HL-60/S4 (cell line): Measurements from ENCODE around the gene RSPH6A.
"Not testable (repeated sequence)": the region's sequence is repeated elsewhere in the genome, so short reads cannot be mapped to it uniquely, and the experiment has no call there.

Experiments
- in situ Hi-C: fragments of 300-500 bp; cut with MboI; formaldehyde crosslinking; loops from 2 replicates; pipeline ENCODE4 v1.14.3; 2022; ENCODE audit warnings: low sequenced_read_pairs

The RSPH6A gene

DNA sequence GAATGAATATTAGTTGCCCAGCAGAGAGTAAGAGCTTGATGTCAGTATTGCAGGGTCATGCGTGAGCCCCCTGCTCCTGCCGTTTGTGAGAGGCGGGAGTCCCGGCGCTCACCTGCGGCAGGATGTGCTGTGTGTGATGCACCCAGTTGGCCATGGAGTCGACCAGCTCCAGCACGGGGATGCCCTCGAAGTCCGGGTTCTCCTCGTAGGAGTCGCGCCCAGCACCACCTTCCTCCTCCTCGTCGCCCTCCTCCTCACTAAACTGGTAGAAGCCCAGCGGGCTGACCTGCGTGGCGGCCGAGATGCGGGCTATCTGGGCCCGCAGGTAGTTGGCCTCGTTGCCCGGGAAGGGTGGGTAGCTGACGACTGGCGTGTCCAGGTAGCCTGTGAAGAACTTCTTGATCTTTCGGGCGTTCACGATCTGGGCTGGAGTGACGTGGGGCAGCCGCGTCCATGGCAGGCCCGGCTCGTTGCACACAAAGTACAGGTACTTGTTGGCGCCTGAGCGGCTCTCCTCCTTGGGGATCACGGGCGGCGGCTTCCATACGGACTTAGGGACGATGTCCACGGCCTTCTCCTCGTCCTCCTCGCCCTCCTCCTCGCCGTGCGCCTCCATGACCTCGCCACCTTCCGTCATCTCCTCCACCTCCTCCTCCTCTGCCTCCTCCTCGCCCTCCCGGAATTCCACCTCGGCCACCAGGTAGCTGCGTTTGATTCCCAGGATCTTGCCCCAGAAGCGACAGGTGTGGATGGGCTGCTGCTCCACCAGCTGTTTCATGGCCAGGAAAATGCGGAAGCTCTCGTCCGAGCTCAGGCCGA is 10.8 kb downstream of the RSPH6A start:
- in situ Hi-C loops: no loop called here

DNA sequence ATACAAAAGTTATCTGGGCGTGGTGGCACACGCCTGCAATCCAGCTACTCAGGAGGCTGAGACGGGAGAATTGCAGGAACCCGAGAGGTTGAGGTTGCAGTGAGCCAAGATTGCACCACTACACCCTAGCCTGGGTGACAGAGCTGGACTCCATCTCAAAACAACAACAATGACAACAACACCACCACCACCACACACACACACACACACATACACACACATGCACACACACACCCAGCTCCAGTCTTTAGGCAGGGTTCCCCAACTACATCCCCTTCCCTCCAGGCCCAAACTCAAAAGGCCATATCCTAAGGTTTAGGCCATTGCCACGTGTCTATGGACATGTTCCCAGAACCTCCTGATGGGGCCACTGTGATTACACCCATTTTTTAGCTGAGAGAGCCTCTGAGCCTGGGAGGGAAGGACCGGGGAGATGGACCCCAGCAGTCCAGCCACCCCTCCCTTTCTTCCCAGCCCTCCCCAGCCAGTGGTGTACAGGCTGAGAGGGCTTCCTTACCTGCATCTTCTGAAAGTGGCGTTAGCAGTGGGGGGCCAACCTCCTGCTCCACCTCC is 13.4 kb downstream of the RSPH6A start:
- in situ Hi-C loops: no loop called here

DNA sequence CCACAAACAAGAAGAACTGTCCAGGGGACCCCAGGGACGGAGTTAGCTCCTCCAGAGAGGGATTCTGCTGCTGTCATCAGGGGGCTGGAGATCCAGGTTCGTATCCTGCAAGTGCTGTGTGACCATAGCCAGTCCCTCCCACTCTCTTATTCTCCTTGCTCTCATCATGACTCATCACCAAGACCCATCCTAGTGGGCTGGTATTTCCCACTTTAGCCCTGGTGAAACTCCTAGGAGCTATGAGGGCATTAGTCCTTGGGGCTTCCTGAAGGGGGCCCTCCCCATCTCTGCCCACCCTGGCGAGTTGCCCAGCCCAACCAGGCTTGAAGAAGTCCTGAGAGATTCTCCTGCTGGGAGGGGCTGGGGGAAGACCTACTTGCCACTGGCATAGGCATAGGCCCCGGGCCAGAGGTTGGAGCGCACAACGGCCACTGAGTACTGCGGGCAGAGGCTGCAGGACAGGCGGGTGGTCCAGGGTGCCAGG is 15.0 kb downstream of the RSPH6A start:
- in situ Hi-C loops: no loop called here

DNA sequence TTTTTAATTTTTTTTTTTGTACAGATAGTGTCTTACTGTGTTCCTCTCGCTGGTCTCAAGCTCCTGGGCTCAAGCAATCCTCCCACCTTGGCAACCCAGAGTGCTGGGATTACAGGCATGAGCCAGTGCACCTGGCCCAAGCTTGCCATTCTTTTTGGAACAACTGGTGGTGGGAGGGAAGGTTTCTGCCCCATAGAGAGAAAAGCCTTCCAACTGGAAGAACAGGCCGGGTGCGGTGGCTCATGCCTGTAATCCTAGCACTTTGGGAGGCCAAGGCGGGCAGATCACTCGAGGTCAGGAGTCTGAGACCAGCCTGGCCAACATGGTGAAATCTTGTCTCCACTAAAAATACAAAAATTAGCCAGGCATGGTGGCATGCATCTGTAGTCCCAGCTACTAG is 15.6 kb downstream of the RSPH6A start:
- in situ Hi-C loops: not testable (repeated sequence)

DNA sequence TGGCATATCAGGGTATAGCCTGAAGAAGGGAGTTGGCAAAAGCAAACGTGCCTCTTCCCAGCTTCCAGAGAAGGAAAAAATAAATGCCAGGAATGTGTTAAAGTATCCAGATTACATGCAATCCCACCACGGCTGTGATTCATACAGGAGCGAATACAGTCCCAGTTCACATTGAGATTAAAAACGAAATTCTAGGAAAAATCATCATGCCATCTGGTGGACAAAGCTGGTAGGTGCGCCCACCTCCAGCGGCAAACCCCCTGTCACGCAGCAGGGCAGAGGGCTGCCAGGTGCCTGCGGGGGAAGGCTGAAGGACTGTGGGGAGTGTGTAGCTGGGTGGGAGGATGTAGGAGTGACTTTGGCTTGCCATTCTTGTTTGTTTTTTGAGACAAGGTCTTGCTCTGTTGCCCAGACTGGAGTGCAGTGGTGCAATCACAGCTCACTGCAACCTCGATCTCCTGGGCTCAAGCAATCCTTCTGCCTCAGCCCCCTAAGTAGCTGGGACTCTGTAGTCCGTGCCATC is 16.1 kb downstream of the RSPH6A start:
- in situ Hi-C loops: no loop called here

- in situ Hi-C loops: no loop called here
Observed at GRCh38 chr19:45794627-45795026, 20.5 kb downstream of the RSPH6A start.

DNA sequence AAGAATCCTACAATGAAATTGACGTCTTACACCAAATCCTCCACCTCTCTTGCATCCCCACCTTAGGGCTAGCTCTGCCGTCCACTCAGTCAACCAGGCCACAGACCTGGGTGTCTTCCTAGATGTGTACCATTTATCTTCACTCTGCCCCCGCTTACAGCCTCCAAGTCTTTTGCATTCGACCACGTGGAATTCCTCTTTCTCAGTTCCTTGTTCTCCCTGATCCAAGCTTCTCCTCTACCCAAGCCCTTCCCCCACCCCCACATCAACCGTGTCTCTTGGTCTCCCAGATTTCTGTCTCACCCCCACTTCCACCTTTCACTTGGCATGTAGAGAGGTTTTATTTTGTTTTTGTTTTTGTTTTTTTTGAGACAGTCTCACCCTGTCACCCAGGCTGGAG is 21.2 kb downstream of the RSPH6A start:
- in situ Hi-C loops: no loop called here

GRCh38 chr19:45793178-45793564 is 21.9 kb downstream of the RSPH6A start:
- in situ Hi-C loops: no loop called here

- in situ Hi-C loops: no loop called here
Observed at GRCh38 chr19:45792470-45793177, 22.5 kb downstream of the RSPH6A start, which contains the start of gene DMWD. Gene DMWD, minus strand, starts transcription at chr19:45792845. Its CDS starts 89 bp downstream, at chr19:45792756.

GRCh38 chr19:45791744-45792469 is 23.2 kb downstream of the RSPH6A start:
- in situ Hi-C loops: no loop called here

GRCh38 chr19:45790942-45791341 is 24.2 kb downstream of the RSPH6A start:
- in situ Hi-C loops: no loop called here

DNA sequence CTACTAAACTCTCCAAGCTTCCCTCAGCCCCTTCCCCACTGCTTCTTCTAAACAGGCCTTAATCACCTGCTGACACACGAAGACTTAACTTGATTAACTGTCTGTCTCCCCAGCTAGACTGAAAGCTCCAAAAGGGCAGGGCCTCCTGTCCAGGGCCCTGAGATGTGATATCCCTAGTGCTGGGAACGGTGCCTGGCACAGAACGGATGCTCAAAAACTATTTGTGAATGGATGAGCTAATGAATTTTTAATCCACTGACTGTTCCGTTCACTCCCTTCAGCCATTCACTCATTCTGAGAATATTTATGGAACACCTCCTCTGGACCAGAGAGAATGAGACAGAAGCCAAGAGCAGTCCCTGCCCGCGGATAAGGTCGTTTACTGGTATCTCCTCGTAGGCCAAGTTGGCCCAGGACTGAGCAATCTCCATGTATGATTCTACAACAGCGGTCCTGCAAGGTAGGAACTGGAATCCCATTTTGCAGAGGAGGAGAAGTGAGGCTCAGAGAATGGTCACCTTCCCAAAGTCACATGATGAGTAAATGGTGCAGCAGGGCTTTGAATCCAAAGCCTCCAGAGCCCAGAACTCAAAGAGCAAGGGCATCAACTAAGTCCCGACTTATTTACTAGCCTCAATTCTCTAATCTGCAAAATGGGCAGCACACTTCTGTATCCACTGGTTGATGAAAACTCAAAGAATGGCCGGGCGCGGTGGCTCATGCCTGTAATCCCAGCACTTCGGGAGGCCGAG is 25.9 kb downstream of the RSPH6A start:
- in situ Hi-C loops: no loop called here

DNA sequence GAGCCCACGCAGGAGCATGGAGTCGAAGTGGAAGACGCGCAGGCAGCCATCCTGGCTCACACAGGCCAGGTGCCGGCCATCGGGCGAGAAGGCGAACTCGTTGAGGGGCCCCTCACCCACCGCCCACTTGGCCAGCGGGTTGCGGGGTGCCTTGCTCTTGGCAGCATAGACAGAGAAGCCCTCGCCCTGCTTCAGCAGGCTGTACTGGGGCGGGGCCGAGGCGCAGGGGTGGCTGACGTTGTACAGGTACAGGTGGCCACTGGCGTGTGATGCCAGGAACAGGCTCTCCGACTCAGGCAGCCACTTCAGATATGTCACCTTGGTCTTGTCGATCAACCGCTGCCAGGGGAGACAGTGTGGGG is 28.6 kb downstream of the RSPH6A start:
- in situ Hi-C loops: no loop called here

DNA sequence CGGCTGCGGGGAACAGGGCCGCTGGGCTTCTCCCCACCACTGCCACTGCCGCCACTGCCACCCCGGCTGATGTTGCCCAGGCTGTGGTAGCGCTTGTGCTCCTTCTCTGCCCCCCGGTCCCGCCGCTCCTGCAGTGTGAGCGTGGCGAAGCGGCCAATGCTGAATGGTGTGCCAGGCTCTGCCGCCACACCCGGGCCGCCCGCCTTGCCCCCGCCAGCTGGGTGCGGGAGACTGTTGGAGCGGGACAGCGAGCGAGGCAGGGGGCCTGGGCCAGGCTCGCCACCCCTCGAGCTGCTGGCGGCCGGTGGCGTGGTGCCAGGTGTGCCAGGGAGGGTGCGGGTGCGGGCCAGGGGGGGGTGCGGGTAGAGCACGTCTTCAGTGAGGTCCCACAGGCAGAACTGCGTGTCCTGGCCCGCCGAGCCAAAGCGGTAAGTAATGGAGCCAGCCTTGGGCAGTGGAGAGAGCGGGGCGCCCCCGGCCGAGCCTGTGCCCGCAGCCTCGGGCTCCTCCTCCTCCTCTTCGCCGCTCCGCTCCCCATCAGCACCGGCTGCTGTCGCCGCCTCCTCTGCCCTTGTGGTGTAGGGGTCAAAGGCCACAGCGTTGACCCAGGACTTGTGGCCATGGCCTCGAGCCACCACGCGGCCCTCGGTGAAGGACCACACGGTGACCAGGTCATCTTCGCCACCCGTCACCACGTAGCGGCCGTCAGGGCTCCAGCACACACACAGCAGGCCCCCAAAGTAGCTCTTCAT is 29.2 kb downstream of the RSPH6A start:
- in situ Hi-C loops: no loop called here

DNA sequence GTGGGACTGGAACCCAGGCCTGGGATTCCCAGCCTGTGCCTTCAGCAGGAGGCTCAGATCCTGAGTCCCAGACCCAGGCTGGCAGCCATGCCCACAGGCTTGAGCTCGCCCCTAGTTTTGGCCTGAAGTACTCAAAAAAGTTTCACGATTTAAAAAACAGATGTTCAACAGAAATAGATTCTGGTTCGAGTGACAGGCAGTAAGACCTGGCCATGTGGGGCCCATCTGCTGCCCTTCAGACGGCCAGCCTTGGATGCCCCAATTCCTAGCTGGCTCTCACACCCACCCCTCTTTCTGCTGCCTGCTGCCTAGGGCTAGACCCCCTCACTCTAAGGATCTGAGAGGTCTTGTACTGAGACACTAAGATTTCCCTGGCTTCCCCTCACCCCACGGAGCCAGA is 30.0 kb downstream of the RSPH6A start:
- in situ Hi-C loops: no loop called here

- in situ Hi-C loops: no loop called here
Observed at GRCh38 chr19:45784096-45784495, 31.0 kb downstream of the RSPH6A start.

GRCh38 chr19:45782820-45783785 is 32.0 kb downstream of the RSPH6A start:
- in situ Hi-C loops: no loop called here

DNA sequence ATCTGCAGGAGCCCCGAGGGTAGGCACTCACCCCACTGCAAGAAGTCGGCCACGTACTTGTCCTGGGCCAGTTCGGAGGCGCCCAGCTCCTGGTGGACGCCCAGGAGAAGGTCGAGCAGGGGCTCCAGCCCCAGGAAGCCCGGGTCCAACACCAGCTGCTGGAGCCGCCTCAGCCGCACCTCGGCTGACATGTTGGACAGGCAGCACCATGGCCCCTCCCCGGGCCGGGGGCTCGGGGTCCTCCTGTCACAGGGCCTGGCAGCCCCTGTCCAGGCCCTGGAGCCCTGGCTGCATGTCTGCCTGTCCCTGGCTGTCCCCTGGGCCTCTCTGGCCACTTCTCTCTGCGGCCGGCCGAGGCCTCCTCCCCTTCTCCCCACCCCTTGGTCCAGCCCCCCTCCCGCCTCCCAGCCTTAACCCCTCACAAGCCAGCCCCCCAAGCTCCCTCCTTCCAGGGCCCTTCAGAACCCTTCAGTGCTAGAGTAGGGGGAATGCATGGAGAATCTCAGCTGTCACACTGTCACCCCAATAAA is 32.9 kb downstream of the RSPH6A start, which contains the start of gene DMPK:
Gene DMPK (minus strand): TSS at position 329 of the 530 bp plus-strand sequence. CDS start 138 bp downstream, at position 191.
- in situ Hi-C loops: no loop called here
